ENCODE measurements around the gene PRR20G. TPM values are rescaled to one million over a fixed set of nuclear protein-coding genes. Genes with fewer than 3 reads are reported as not detected.

PRR20G gene
- total RNA-seq, 1 experiment from 2014 or later, result 0.30 TPM

- Histone ChIP-seq H2AFZ (ENCODE audit: low read depth, low read length, poor library complexity, severe bottlenecking) (no peak overlapping the region), H3K4me1 (ENCODE audit: control insufficient read depth in 1 of 2, insufficient read depth in 2 of 2, low read length in 2 of 2) (peaks cover 10 to 16% of the 10 kb centered on the region in 2 experiments), H3K4me3 (replicated peaks in 1 of 2; ENCODE audit: low read depth in 1 of 2, low read length in 2 of 2) (no peak overlapping the region), H3K36me3 (ENCODE audit: control insufficient read depth in 1 of 2, insufficient read depth in 2 of 2, low read length in 2 of 2) (no peaks in the 10 kb centered on the region), H3K9ac (ENCODE audit: low read length) (no peak overlapping the region), H3K27me3 (ENCODE audit: insufficient read depth, low read length) (peaks cover 16% of the 10 kb centered on the region; the same call in 1 of the 2 replicates), H3K79me2 (ENCODE audit: insufficient read depth, low read length) (no peaks in the 10 kb centered on the region), H3K4me2 (ENCODE audit: low read length) (no peak overlapping the region), H4K20me1 (ENCODE audit: insufficient read depth) (no peaks in the 10 kb centered on the region), H3K27ac (ENCODE audit: low read depth, low read length) (no peak overlapping the region), H3K9me2 (ENCODE audit: insufficient read depth) (no peaks in the 10 kb centered on the region), H3K9me3 (ENCODE audit: control insufficient read depth in 1 of 2, insufficient read depth in 1 of 2, low read depth in 1 of 2, low read length in 2 of 2) (no peaks in the 10 kb centered on the region)
- no peak for ATAC-seq
- TF ChIP-seq SP1 (IDR thresholded peaks at IDR 0.05; ENCODE audit: low read depth) (no peak), EZH2 (IDR thresholded peaks at IDR 0.05) (no peak), ELF1 (IDR thresholded peaks at IDR 0.05; ENCODE audit: borderline replicate concordance, low read depth) (no peak), SRF (IDR thresholded peaks at IDR 0.05; ENCODE audit: low read depth) (no peak), FOSL1 (IDR thresholded peaks at IDR 0.05; ENCODE audit: low read depth) (no peak), POLR2A (IDR thresholded peaks at IDR 0.05; ENCODE audit: borderline replicate concordance, extremely low read depth, insufficient read depth, insufficient read length) (no peak), TCF7L2 (IDR thresholded peaks at IDR 0.05; ENCODE audit: borderline replicate concordance, extremely low read depth, insufficient read depth, insufficient read length) (no peak), ZNF274 (IDR thresholded peaks at IDR 0.05; ENCODE audit: low read depth, low read length) (no peak), YY1 (IDR thresholded peaks at IDR 0.05; ENCODE audit: extremely low read depth, insufficient replicate concordance, low read depth, low read length) (no peak), SIN3A (IDR thresholded peaks at IDR 0.05; ENCODE audit: low read depth) (no peak), CBX3 (IDR thresholded peaks at IDR 0.05; ENCODE audit: low read depth) (no peak), POLR2AphosphoS5 (IDR thresholded peaks at IDR 0.05; ENCODE audit: low read depth, low read length) (no peak)
- TF ChIP-seq, protein P1, sequence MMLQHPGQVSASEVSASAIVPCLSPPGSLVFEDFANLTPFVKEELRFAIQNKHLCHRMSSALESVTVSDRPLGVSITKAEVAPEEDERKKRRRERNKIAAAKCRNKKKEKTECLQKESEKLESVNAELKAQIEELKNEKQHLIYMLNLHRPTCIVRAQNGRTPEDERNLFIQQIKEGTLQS (IDR thresholded peaks at IDR 0.05), result no peak
- TF ChIP-seq, protein P2, sequence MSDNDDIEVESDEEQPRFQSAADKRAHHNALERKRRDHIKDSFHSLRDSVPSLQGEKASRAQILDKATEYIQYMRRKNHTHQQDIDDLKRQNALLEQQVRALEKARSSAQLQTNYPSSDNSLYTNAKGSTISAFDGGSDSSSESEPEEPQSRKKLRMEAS (IDR thresholded peaks at IDR 0.05), result no peak
- TF ChIP-seq, protein P3, sequence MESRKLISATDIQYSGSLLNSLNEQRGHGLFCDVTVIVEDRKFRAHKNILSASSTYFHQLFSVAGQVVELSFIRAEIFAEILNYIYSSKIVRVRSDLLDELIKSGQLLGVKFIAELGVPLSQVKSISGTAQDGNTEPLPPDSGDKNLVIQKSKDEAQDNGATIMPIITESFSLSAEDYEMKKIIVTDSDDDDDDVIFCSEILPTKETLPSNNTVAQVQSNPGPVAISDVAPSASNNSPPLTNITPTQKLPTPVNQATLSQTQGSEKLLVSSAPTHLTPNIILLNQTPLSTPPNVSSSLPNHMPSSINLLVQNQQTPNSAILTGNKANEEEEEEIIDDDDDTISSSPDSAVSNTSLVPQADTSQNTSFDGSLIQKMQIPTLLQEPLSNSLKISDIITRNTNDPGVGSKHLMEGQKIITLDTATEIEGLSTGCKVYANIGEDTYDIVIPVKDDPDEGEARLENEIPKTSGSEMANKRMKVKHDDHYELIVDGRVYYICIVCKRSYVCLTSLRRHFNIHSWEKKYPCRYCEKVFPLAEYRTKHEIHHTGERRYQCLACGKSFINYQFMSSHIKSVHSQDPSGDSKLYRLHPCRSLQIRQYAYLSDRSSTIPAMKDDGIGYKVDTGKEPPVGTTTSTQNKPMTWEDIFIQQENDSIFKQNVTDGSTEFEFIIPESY (IDR thresholded peaks at IDR 0.05; ENCODE audit: extremely low read depth, insufficient replicate concordance, low read length), result no peak
- TF ChIP-seq, protein P4, sequence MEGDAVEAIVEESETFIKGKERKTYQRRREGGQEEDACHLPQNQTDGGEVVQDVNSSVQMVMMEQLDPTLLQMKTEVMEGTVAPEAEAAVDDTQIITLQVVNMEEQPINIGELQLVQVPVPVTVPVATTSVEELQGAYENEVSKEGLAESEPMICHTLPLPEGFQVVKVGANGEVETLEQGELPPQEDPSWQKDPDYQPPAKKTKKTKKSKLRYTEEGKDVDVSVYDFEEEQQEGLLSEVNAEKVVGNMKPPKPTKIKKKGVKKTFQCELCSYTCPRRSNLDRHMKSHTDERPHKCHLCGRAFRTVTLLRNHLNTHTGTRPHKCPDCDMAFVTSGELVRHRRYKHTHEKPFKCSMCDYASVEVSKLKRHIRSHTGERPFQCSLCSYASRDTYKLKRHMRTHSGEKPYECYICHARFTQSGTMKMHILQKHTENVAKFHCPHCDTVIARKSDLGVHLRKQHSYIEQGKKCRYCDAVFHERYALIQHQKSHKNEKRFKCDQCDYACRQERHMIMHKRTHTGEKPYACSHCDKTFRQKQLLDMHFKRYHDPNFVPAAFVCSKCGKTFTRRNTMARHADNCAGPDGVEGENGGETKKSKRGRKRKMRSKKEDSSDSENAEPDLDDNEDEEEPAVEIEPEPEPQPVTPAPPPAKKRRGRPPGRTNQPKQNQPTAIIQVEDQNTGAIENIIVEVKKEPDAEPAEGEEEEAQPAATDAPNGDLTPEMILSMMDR (IDR thresholded peaks at IDR 0.05 in 2 of 3, conservative IDR thresholded peaks at IDR 0.05 in 1 of 3; ENCODE audit: borderline replicate concordance in 1 of 3, insufficient read depth in 1 of 3, low read depth in 2 of 3, low read length in 2 of 3), result no peak
- TF ChIP-seq, protein P5, sequence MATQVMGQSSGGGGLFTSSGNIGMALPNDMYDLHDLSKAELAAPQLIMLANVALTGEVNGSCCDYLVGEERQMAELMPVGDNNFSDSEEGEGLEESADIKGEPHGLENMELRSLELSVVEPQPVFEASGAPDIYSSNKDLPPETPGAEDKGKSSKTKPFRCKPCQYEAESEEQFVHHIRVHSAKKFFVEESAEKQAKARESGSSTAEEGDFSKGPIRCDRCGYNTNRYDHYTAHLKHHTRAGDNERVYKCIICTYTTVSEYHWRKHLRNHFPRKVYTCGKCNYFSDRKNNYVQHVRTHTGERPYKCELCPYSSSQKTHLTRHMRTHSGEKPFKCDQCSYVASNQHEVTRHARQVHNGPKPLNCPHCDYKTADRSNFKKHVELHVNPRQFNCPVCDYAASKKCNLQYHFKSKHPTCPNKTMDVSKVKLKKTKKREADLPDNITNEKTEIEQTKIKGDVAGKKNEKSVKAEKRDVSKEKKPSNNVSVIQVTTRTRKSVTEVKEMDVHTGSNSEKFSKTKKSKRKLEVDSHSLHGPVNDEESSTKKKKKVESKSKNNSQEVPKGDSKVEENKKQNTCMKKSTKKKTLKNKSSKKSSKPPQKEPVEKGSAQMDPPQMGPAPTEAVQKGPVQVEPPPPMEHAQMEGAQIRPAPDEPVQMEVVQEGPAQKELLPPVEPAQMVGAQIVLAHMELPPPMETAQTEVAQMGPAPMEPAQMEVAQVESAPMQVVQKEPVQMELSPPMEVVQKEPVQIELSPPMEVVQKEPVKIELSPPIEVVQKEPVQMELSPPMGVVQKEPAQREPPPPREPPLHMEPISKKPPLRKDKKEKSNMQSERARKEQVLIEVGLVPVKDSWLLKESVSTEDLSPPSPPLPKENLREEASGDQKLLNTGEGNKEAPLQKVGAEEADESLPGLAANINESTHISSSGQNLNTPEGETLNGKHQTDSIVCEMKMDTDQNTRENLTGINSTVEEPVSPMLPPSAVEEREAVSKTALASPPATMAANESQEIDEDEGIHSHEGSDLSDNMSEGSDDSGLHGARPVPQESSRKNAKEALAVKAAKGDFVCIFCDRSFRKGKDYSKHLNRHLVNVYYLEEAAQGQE (IDR thresholded peaks at IDR 0.05; ENCODE audit: low read depth), result no peak
- ChIA-PET POLR2A (no interaction called here), CTCF (no interaction called here), RAD21 (ENCODE audit: low non-redundant PET in 1 of 2, low total read pairs in 2 of 2, uncharacterized antibody in 2 of 2, unreplicated experiment in 2 of 2) (interaction anchor here in 1 of 2 experiments (0.5 kb wide), 1 partner anchor 80 kb away, joined by 6 read pairs; no protein-coding TSS in a partner anchor)
- BruUV-seq (replicated peaks), result no TSS peak
- intact Hi-C loops (cut with micrococcal nuclease), result no loop called here
- no peak for DNase-seq (ENCODE audit: low read depth, low spot score)
These were observed 19.4 kb upstream of the PRR20G start for GRCh38 chr3:127307112-127307835.
